MM.1S (cell line): ENCODE results near the gene LGI1.
A peak's percentile ranks its signal among the peaks of the same experiment; 100 is the strongest.
"Not testable (repeated sequence)": the region's sequence is repeated elsewhere in the genome, so short reads cannot be mapped to it uniquely, and the experiment has no call there.

Experiments
- DNase-seq: peaks from one replicate; pipeline ENCODE4 v3.0.0-alpha.2; 2015
- H2AFZ ChIP-seq: fragments of 300-600 bp; sonication (generic); 2 replicates; pipeline ENCODE4 v1.6.0; 2016; ENCODE audit warnings: antibody characterized with exemption, low read length
- H3F3A ChIP-seq: fragments of 300-600 bp; sonication (generic); 2 replicates; pipeline ENCODE4 v1.6.1; 2016; ENCODE audit warnings: mild to moderate bottlenecking, antibody characterized with exemption, low read length, moderate library complexity, mixed read lengths; ENCODE audit not compliant: insufficient read depth
- H3K27ac ChIP-seq: fragments of 300-600 bp; sonication (generic); 2 replicates; pipeline ENCODE4 v1.5.1; 2016; ENCODE audit warnings: mild to moderate bottlenecking, low read length
- H3K27me3 ChIP-seq: fragments of 300-600 bp; sonication (generic); replicated peaks from 2 replicates; pipeline ENCODE4 v1.6.0; 2016; ENCODE audit warnings: low read length; ENCODE audit not compliant: insufficient read depth
- H3K36me3 ChIP-seq: fragments of 300-600 bp; sonication (generic); replicated peaks from 2 replicates; pipeline ENCODE4 v1.6.1; 2016; ENCODE audit warnings: mild to moderate bottlenecking, low read length, mixed read lengths; ENCODE audit not compliant: insufficient read depth
- H3K4me1 ChIP-seq: fragments of 300-600 bp; sonication (generic); 2 replicates; pipeline ENCODE4 v1.6.1; 2016; ENCODE audit warnings: low read length, mixed read lengths
- H3K4me2 ChIP-seq: fragments of 300-600 bp; sonication (generic); 2 replicates; pipeline ENCODE4 v1.6.0; 2016; ENCODE audit warnings: low read depth, low read length
- H3K4me3 ChIP-seq: fragments of 300-600 bp; sonication (generic); 2 replicates; pipeline ENCODE4 v1.5.1; 2016; ENCODE audit warnings: low read length, mixed read lengths
- H3K79me2 ChIP-seq: fragments of 300-600 bp; sonication (generic); 2 replicates; pipeline ENCODE4 v1.6.1; 2016; ENCODE audit warnings: mixed run types, low read length, mixed read lengths
- H3K9ac ChIP-seq: fragments of 300-600 bp; sonication (generic); 2 replicates; pipeline ENCODE4 v1.6.1; 2016; ENCODE audit warnings: low read length, mixed read lengths
- H3K9me2 ChIP-seq: fragments of 300-600 bp; sonication (generic); replicated peaks from 2 replicates; pipeline ENCODE4 v1.6.1; 2016; ENCODE audit warnings: mild to moderate bottlenecking, low read length, mixed read lengths; ENCODE audit not compliant: insufficient read depth
- H3K9me3 ChIP-seq: fragments of 300-600 bp; sonication (generic); replicated peaks from 2 replicates; pipeline ENCODE4 v1.6.1; 2016; ENCODE audit warnings: mild to moderate bottlenecking, low read length, mixed read lengths; ENCODE audit not compliant: insufficient read depth
- H4K20me1 ChIP-seq: fragments of 300-600 bp; sonication (generic); 2 replicates; pipeline ENCODE4 v1.6.1; 2016; ENCODE audit warnings: mild to moderate bottlenecking, low read length, moderate library complexity, mixed read lengths; ENCODE audit not compliant: insufficient read depth
- EZH2 ChIP-seq: fragments of 300-600 bp; sonication (generic); optimal IDR thresholded peaks from 2 replicates; pipeline ENCODE3; 2017; ENCODE audit warnings: low read depth, mild to moderate bottlenecking, antibody characterized with exemption, low read length, mixed read lengths
- EZH2phosphoT487 ChIP-seq: fragments of 300-600 bp; sonication (generic); IDR thresholded peaks from 2 replicates; pipeline ENCODE4 v1.6.1; 2018; ENCODE audit warnings: antibody characterized with exemption, low read length
- TF ChIP-seq, protein P1 (sequence below): fragments of 300-600 bp; sonication (generic); IDR thresholded peaks from 2 replicates; pipeline ENCODE4 v1.5.1; 2016; ENCODE audit warnings: antibody characterized with exemption, low read length, mixed read lengths

LGI1 gene

DNA sequence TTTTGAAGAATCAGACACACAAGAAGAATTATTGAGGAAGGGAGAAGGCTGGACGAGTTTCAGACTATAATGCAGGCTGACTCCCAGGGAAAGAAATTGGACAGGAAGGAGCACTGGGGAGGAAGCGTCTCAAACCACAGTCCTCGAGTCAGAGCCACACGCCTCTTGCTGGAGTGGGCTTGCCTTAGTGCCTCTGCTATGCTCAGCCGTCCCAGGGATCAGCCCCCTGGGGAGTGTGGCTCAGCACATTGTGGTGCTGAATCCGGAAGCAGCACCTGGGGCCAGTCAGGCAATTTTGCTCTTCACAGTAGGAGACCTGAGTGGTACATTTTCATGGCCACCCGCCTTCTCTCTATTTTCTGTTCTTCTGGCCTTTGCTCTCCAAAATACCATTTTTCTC, 68.6 kb downstream of the LGI1 start:
- H3K4me1 ChIP-seq: peaks cover 6% of the 10 kb centered on the region; the same call in 1 of the 2 replicates
- no peaks in the 10 kb centered on the region for H3K27me3 ChIP-seq
- no peaks in the 10 kb centered on the region for H3K9me3 ChIP-seq
- no peaks in the 10 kb centered on the region for H3K9me2 ChIP-seq
- H2AFZ ChIP-seq: 0 out of 2 replicates have a peak overlapping the region, but pooled peaks have one; percentile 19
- no peaks in the 10 kb centered on the region for H3K36me3 ChIP-seq
- H3F3A ChIP-seq: 0 out of 2 replicates have a peak, but pooled peaks cover 3% of the 10 kb centered on the region
- H3K9ac ChIP-seq: no peak overlapping the region
- H3K4me3 ChIP-seq: no peak overlapping the region
- TF ChIP-seq EZH2phosphoT487 (no peak), EZH2 (no peak)
- TF ChIP-seq, protein P1, sequence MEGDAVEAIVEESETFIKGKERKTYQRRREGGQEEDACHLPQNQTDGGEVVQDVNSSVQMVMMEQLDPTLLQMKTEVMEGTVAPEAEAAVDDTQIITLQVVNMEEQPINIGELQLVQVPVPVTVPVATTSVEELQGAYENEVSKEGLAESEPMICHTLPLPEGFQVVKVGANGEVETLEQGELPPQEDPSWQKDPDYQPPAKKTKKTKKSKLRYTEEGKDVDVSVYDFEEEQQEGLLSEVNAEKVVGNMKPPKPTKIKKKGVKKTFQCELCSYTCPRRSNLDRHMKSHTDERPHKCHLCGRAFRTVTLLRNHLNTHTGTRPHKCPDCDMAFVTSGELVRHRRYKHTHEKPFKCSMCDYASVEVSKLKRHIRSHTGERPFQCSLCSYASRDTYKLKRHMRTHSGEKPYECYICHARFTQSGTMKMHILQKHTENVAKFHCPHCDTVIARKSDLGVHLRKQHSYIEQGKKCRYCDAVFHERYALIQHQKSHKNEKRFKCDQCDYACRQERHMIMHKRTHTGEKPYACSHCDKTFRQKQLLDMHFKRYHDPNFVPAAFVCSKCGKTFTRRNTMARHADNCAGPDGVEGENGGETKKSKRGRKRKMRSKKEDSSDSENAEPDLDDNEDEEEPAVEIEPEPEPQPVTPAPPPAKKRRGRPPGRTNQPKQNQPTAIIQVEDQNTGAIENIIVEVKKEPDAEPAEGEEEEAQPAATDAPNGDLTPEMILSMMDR: no peak
- peak; percentile 46 for DNase-seq
- no peaks in the 10 kb centered on the region for H3K79me2 ChIP-seq
- H3K4me2 ChIP-seq: peak overlapping the region; percentile 13; the same call in 1 of the 2 replicates
- no peak overlapping the region for H3K27ac ChIP-seq
- H4K20me1 ChIP-seq: no peaks in the 10 kb centered on the region

DNA sequence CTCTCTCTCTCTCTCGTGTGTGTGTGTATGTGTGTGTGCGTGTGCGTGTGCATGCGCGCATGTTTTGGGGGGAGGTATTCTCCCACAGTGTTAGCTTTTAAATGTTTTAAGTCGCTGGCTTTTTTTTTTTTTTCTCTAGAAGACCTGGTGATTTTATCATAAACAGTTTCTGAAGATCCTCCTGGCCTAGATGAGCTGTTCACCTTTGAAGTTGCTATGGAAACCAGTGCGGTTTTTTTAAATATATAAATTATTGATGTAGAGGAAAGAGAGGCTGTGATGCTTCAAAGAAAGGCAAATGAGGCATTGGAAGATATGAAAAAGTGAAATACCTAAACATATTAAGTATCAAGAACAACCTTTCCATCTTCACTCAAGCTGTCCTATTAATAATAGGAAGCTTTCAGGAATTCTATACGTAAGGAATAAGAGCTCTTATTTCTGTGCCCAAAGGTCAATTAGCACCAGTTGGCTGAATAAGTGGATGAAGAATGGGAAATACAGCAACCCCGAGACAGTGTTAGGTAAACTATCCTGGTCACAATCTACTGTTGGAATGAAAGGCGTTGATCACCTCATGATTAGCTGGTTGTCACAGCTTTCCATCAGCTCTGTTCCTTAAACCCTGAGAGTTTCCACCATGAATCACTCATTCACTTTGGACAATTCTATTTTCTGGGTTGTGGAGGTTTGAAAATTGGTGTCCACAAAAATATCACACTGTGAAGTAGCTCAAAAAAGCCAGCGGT, 69.5 kb downstream of the LGI1 start:
- Histone ChIP-seq H3K79me2 (no peaks in the 10 kb centered on the region), H3K9ac (no peak overlapping the region)
- TF ChIP-seq EZH2 (no peak), EZH2phosphoT487 (no peak)
- TF ChIP-seq, protein P1: no peak

DNA sequence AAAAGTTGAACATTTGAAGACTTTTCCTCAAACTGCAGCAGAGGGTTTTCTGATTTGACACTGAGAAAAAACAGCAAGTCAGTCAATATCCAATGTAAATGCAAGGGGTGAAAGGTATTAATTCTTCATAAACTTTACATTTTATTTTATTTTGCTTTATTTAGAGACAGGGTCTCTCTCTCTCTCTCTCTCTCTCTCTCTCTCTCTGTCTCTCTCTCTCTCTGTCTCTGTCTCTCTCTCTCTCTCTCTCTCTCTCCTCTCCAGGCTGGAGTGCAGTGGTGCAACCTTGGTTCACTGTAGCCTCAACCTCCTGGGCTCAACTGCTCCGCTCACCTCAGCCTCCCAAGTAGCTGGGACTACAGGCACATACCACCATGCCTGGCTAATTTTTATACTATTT, 73.3 kb downstream of the LGI1 start:
- not testable (repeated sequence) for H2AFZ ChIP-seq, H3K9me3 ChIP-seq, H3K27ac ChIP-seq, H3K4me1 ChIP-seq, DNase-seq, H3K4me2 ChIP-seq, H4K20me1 ChIP-seq, H3K4me3 ChIP-seq, H3K79me2 ChIP-seq, H3F3A ChIP-seq, H3K9ac ChIP-seq, H3K27me3 ChIP-seq, H3K36me3 ChIP-seq, H3K9me2 ChIP-seq

More for the DNA sequence above, 69.5 kb downstream of the LGI1 start:
- Histone ChIP-seq H3K27me3 (no peaks in the 10 kb centered on the region), H3K4me1 (peaks cover 6% of the 10 kb centered on the region; the same call in 1 of the 2 replicates), H3K36me3 (no peaks in the 10 kb centered on the region), H3K9me2 (no peaks in the 10 kb centered on the region), H2AFZ (no peak overlapping the region), H3F3A (0 out of 2 replicates have a peak, but pooled peaks cover 3% of the 10 kb centered on the region), H3K27ac (no peak overlapping the region), H3K4me2 (no peak overlapping the region), H4K20me1 (no peaks in the 10 kb centered on the region), H3K4me3 (no peak overlapping the region), H3K9me3 (no peaks in the 10 kb centered on the region)
- DNase-seq: no peak

DNA sequence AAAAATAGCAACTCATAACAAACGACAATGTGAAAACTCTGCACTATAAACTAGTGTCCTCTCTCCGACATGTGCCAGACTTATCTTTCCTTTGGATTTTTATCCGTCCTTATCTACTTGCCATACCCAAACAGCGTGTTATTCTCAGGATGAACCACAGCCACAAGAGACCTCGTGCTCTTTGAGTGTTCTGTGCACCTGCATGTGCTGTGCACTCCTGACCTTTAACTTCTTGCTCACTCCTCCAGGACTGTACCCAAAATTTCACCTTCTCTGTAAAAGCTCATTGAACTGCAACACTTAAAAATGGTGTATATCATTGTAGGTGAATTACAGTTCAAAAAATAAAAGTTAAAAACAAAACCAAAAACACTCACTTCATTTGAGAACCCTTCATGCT, 78.0 kb downstream of the LGI1 start:
- TF ChIP-seq, protein P1: no peak
- TF ChIP-seq EZH2: no peak
- TF ChIP-seq EZH2phosphoT487: no peak
- H3K4me3 ChIP-seq: no peak overlapping the region
- H3K9me2 ChIP-seq: no peaks in the 10 kb centered on the region
- no peak overlapping the region for H3K9ac ChIP-seq
- no peak overlapping the region for H2AFZ ChIP-seq
- H3K36me3 ChIP-seq: no peaks in the 10 kb centered on the region
- no peaks in the 10 kb centered on the region for H3K27me3 ChIP-seq
- no peak overlapping the region for H3K4me2 ChIP-seq
- no peaks in the 10 kb centered on the region for H3K9me3 ChIP-seq
- H4K20me1 ChIP-seq: no peaks in the 10 kb centered on the region
- H3K4me1 ChIP-seq: no peaks in the 10 kb centered on the region
- no peaks in the 10 kb centered on the region for H3K79me2 ChIP-seq
- H3F3A ChIP-seq: no peaks in the 10 kb centered on the region
- DNase-seq: no peak
- H3K27ac ChIP-seq: no peak overlapping the region
